GM23338 (cell line): ENCODE data around the gene TFAP2A.

Experiments used
- CREB1 ChIP-seq: fragments of 250-450 bp; sonication (Bioruptor Pico); IDR thresholded peaks from 2 replicates; pipeline ENCODE4 v1.5.0; 2020; ENCODE audit warnings: low read depth, mild to moderate bottlenecking, moderate library complexity
- EZH2 ChIP-seq: fragments of 200-600 bp; sonication (generic); IDR thresholded peaks from one replicate; pipeline ENCODE4 v1.8.0; 2017; ENCODE audit warnings: antibody characterized with exemption, mild to moderate bottlenecking, low read depth; ENCODE audit not compliant: unreplicated experiment
- EZH2phosphoT487 ChIP-seq: fragments of 200-600 bp; sonication (generic); IDR thresholded peaks from one replicate; pipeline ENCODE4 v1.8.1; 2018; ENCODE audit warnings: antibody characterized with exemption; ENCODE audit not compliant: unreplicated experiment
- NANOG ChIP-seq: IDR thresholded peaks from 2 replicates; pipeline ENCODE4 v1.6.1; 2016; ENCODE audit warnings: antibody characterized with exemption, borderline replicate concordance
- POLR2AphosphoS5 ChIP-seq: IDR thresholded peaks from 2 replicates; pipeline ENCODE4 v1.6.1; 2016; ENCODE audit warnings: antibody characterized with exemption, low read depth
- TF ChIP-seq, protein P1 (sequence below), 2 experiments: fragments of 200-600 bp in 1 of 2; sonication (generic) in 1 of 2; conservative IDR thresholded peaks; 2 replicates each; pipeline versions ENCODE4 v1.5.1 to v1.6.1; 2016 to 2017; ENCODE audit warnings: antibody characterized with exemption in 2 of 2, low read depth in 2 of 2, mild to moderate bottlenecking in 2 of 2, moderate library complexity in 1 of 2

DNA sequence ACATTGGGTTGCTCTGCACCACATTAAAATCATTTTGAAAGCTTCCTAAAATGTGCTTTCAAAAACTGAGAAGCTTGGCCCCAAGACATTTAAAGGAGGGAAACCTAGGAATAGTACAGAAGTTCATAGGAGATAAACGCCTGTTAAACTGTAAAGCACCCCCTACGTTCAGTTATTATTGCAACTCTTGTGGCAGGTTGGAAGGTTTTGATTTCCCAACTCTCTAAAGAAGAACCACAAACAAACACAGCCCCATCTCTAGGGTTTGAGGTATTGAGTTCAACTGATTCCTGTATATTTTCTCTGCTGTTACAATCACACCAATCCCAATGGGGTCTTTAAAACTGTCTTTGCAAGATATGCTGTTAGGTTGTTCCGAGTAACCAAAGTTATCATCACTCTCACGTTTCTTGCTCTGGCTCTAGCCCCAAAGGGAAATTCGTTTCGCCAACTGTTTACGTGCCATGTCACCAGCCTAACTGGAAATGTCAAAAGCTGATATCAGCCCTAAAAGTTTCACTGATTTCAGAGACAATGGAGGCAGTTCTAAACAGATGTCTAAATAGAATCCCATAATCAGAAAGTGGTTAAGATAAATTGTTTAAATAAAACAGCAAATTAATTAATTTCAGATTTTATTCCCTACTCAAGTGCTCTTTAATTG lies 12.1 kb downstream of the TFAP2A start:
- TF ChIP-seq POLR2AphosphoS5, result no peak
- TF ChIP-seq, protein P1, sequence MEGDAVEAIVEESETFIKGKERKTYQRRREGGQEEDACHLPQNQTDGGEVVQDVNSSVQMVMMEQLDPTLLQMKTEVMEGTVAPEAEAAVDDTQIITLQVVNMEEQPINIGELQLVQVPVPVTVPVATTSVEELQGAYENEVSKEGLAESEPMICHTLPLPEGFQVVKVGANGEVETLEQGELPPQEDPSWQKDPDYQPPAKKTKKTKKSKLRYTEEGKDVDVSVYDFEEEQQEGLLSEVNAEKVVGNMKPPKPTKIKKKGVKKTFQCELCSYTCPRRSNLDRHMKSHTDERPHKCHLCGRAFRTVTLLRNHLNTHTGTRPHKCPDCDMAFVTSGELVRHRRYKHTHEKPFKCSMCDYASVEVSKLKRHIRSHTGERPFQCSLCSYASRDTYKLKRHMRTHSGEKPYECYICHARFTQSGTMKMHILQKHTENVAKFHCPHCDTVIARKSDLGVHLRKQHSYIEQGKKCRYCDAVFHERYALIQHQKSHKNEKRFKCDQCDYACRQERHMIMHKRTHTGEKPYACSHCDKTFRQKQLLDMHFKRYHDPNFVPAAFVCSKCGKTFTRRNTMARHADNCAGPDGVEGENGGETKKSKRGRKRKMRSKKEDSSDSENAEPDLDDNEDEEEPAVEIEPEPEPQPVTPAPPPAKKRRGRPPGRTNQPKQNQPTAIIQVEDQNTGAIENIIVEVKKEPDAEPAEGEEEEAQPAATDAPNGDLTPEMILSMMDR (conservative IDR thresholded peaks at IDR 0.05; ENCODE audit: low read depth in 2 of 2), result no peak
- no peak for TF ChIP-seq NANOG
- no peak for TF ChIP-seq EZH2
- no peak for TF ChIP-seq EZH2phosphoT487
- no peak for TF ChIP-seq CREB1
